OCI-LY1 (cell line): ENCODE data around the gene KANSL1.
"Not testable (repeated sequence)": the region's sequence is repeated elsewhere in the genome, so short reads cannot be mapped to it uniquely, and the experiment has no call there.

Experiments used
- H2AFZ ChIP-seq: fragments of 200-600 bp; sonication (generic), shearing (Covaris generic); 2 replicates; pipeline ENCODE4 v1.6.0; 2014; ENCODE audit warnings: antibody characterized with exemption, mild to moderate bottlenecking, low read length
- H3F3A ChIP-seq: fragments of 200-600 bp; sonication (generic), shearing (Covaris generic); 2 replicates; pipeline ENCODE4 v1.6.0; 2014; ENCODE audit warnings: mild to moderate bottlenecking, antibody characterized with exemption, low read length, moderate library complexity; ENCODE audit not compliant: insufficient read depth
- H3K27ac ChIP-seq: fragments of 200-600 bp; sonication (generic); 2 replicates; pipeline ENCODE4 v1.5.1; 2014; ENCODE audit warnings: low read length, mixed run types, mild to moderate bottlenecking, low read depth; ENCODE audit not compliant: poor library complexity, severe bottlenecking
- H3K27me3 ChIP-seq: fragments of 200-600 bp; sonication (generic); 2 replicates; pipeline ENCODE4 v1.6.0; 2014; ENCODE audit warnings: antibody characterized with exemption, mild to moderate bottlenecking, low read length, moderate library complexity; ENCODE audit not compliant: insufficient read depth
- H3K36me3 ChIP-seq: fragments of 200-600 bp; sonication (generic); 2 replicates; pipeline ENCODE4 v1.6.1; 2014; ENCODE audit warnings: mild to moderate bottlenecking, antibody characterized with exemption, low read length, moderate library complexity, mixed read lengths; ENCODE audit not compliant: insufficient read depth
- H3K4me1 ChIP-seq: fragments of 200-600 bp; sonication (generic); 2 replicates; pipeline ENCODE4 v1.5.1; 2014; ENCODE audit warnings: mild to moderate bottlenecking, low read length, moderate library complexity; ENCODE audit not compliant: insufficient read depth, severe bottlenecking
- H3K4me2 ChIP-seq: fragments of 200-600 bp; sonication (generic), shearing (Covaris generic); 2 replicates; pipeline ENCODE4 v1.6.1; 2014; ENCODE audit warnings: low read length
- H3K4me3 ChIP-seq: fragments of 200-600 bp; sonication (generic); 2 replicates; pipeline ENCODE4 v1.5.1; 2014; ENCODE audit warnings: low read length, low read depth, mild to moderate bottlenecking, mixed read lengths; ENCODE audit not compliant: poor library complexity, severe bottlenecking
- H3K79me2 ChIP-seq: fragments of 200-600 bp; shearing (Covaris generic); 2 replicates; pipeline ENCODE4 v1.6.1; 2016; ENCODE audit warnings: mixed run types, low read length, mixed read lengths; ENCODE audit not compliant: insufficient read depth
- H3K9ac ChIP-seq: fragments of 200-600 bp; sonication (generic), shearing (Covaris generic); 2 replicates; pipeline ENCODE4 v1.6.1; 2014; ENCODE audit warnings: mild to moderate bottlenecking, low read length, mixed read lengths
- H3K9me2 ChIP-seq: fragments of 200-600 bp; sonication (generic), shearing (Covaris generic); 2 replicates; pipeline ENCODE4 v1.6.1; 2014; ENCODE audit warnings: low read depth, mild to moderate bottlenecking, low read length, mixed read lengths
- H3K9me3 ChIP-seq: fragments of 200-600 bp; shearing (Covaris generic); 2 replicates; pipeline ENCODE4 v1.6.1; 2014; ENCODE audit warnings: low read length, mixed read lengths
- H4K20me1 ChIP-seq: fragments of 200-600 bp; sonication (generic), shearing (Covaris generic); 2 replicates; pipeline ENCODE4 v1.6.0; 2016; ENCODE audit warnings: mild to moderate bottlenecking, low read length; ENCODE audit not compliant: insufficient read depth
- EZH2 ChIP-seq: fragments of 200-600 bp; sonication (generic), shearing (Covaris generic); IDR thresholded peaks from 2 replicates; pipeline ENCODE4 v1.8.0; 2017; ENCODE audit warnings: borderline replicate concordance, mixed run types, mild to moderate bottlenecking, antibody characterized with exemption, low read length, moderate library complexity, mixed read lengths
- TF ChIP-seq, protein P1 (sequence below): fragments of 200-600 bp; sonication (generic), shearing (Covaris generic); IDR thresholded peaks from 2 replicates; pipeline ENCODE4 v1.5.1; 2017; ENCODE audit warnings: mild to moderate bottlenecking, antibody characterized with exemption, low read length, moderate library complexity, mixed read lengths

KANSL1 gene

DNA sequence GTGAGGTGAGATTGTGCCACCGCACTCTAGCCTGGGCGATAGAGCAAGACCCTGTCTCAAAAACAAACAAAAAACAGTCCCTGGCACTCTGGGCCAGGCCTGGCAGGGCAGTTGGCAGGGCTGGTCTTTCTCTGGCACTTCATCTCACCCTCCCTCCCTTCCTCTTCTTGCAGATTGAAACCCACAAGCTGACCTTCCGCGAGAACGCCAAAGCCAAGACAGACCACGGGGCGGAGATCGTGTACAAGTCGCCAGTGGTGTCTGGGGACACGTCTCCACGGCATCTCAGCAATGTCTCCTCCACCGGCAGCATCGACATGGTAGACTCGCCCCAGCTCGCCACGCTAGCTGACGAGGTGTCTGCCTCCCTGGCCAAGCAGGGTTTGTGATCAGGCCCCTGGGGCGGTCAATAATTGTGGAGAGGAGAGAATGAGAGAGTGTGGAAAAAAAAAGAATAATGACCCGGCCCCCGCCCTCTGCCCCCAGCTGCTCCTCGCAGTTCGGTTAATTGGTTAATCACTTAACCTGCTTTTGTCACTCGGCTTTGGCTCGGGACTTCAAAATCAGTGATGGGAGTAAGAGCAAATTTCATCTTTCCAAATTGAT, 169.3 kb downstream of the KANSL1 start:
- Histone ChIP-seq H3K79me2 (no peaks in the 10 kb centered on the region), H3K27me3 (no peaks in the 10 kb centered on the region), H3K27ac (no peak overlapping the region), H4K20me1 (no peaks in the 10 kb centered on the region), H3K36me3 (peaks cover 35% of the 10 kb centered on the region; the same call in 1 of the 2 replicates), H3F3A (no peaks in the 10 kb centered on the region), H3K4me3 (no peak overlapping the region), H3K9me2 (no peaks in the 10 kb centered on the region), H3K9ac (no peak overlapping the region), H3K9me3 (no peaks in the 10 kb centered on the region), H3K4me2 (no peak overlapping the region), H3K4me1 (peaks cover 43% of the 10 kb centered on the region), H2AFZ (no peak overlapping the region)
- TF ChIP-seq, protein P1, sequence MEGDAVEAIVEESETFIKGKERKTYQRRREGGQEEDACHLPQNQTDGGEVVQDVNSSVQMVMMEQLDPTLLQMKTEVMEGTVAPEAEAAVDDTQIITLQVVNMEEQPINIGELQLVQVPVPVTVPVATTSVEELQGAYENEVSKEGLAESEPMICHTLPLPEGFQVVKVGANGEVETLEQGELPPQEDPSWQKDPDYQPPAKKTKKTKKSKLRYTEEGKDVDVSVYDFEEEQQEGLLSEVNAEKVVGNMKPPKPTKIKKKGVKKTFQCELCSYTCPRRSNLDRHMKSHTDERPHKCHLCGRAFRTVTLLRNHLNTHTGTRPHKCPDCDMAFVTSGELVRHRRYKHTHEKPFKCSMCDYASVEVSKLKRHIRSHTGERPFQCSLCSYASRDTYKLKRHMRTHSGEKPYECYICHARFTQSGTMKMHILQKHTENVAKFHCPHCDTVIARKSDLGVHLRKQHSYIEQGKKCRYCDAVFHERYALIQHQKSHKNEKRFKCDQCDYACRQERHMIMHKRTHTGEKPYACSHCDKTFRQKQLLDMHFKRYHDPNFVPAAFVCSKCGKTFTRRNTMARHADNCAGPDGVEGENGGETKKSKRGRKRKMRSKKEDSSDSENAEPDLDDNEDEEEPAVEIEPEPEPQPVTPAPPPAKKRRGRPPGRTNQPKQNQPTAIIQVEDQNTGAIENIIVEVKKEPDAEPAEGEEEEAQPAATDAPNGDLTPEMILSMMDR: no peak
- TF ChIP-seq EZH2: no peak

DNA sequence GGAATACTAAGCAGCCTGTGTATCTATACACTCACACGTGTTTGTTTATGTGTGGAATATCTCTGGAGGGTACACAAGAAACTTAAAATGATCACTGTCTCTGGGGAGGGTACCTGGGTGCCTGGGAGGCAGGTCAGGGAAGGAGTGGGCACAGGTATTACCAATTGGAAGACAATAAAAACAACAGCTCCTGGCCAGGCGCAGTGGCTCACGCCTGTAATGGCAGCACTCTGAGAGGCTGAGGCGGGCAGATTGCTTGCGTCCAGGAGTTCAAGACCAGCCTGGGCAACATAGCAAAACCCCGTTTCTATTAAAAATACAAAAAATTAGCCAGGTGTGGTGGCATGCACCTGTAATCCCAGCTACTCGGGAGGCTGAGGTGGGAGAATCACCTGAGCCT, 169.9 kb downstream of the KANSL1 start:
- not testable (repeated sequence) for H3K27me3 ChIP-seq, H3K9ac ChIP-seq, H3K9me2 ChIP-seq, H3K4me3 ChIP-seq, H2AFZ ChIP-seq, H3K27ac ChIP-seq, H4K20me1 ChIP-seq, H3K79me2 ChIP-seq, H3K4me2 ChIP-seq, H3K9me3 ChIP-seq, H3F3A ChIP-seq
- H3K36me3 ChIP-seq: peaks cover 31% of the 10 kb centered on the region; the same call in 1 of the 2 replicates
- H3K4me1 ChIP-seq: peaks cover 38% of the 10 kb centered on the region

DNA sequence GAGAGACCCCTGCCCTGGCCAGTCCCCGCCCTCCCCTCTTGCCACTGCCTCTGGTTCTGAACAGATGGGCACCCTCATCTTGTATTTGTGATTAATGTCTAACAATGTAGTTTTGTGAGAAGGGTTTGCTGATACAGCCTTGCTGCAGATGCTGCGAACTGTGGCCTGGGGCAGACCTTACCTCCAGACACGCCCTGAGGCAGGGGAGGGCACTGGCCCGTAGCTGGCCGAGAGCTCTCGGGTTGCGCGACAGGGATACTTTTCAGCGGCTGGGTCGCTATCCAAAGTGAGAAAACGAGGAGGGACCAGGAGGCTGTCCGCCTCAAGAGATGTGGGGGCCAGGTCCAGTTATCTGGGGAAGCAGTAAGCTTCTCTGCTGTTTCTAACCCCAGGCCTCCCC, 172.2 kb downstream of the KANSL1 start:
- Histone ChIP-seq H3F3A (no peaks in the 10 kb centered on the region), H4K20me1 (no peaks in the 10 kb centered on the region), H3K9ac (no peak overlapping the region), H3K27me3 (no peaks in the 10 kb centered on the region), H2AFZ (no peak overlapping the region), H3K4me3 (no peak overlapping the region), H3K9me3 (no peaks in the 10 kb centered on the region), H3K9me2 (no peaks in the 10 kb centered on the region), H3K4me2 (no peak overlapping the region), H3K79me2 (no peaks in the 10 kb centered on the region), H3K36me3 (peaks cover 10% of the 10 kb centered on the region; the same call in 1 of the 2 replicates), H3K27ac (peak overlapping the region; percentile 38), H3K4me1 (peaks cover 18% of the 10 kb centered on the region)
- TF ChIP-seq, protein P1: no peak
- no peak for TF ChIP-seq EZH2
